GM23338 (cell line): ENCODE measurements around the gene KDM4C. TPM values are rescaled to one million over a fixed set of nuclear protein-coding genes. Genes with fewer than 3 reads are reported as not detected.

Experiments
- ATAC-seq: fragments of 200-7000 bp; cut with Tn5 transposase; 3 replicates; pipeline ENCODE4 v1.9.1; 2020
- DNase-seq: peaks from one replicate; pipeline ENCODE4 v3.0.0-alpha.2; 2015; ENCODE audit warnings: low spot score
- H2AFZ ChIP-seq: fragments of 200-600 bp; sonication (generic); 2 replicates; pipeline ENCODE4 v1.8.0; 2016; ENCODE audit warnings: antibody characterized with exemption, mild to moderate bottlenecking, moderate library complexity
- H3F3A ChIP-seq: fragments of 200-600 bp; sonication (generic); replicated peaks from 2 replicates; pipeline ENCODE4 v1.8.0; 2017; ENCODE audit warnings: antibody characterized with exemption, mixed run types, low read depth
- H3K27ac ChIP-seq: fragments of 200-600 bp; sonication (generic); 2 replicates; pipeline ENCODE4 v1.6.1; 2016; ENCODE audit warnings: low read depth
- H3K27me3 ChIP-seq: fragments of 200-600 bp; sonication (generic); 2 replicates; pipeline ENCODE4 v1.8.0; 2016; ENCODE audit warnings: mild to moderate bottlenecking, mixed run types, moderate library complexity; ENCODE audit not compliant: insufficient read depth
- H3K36me3 ChIP-seq: fragments of 200-600 bp; sonication (generic); 2 replicates; pipeline ENCODE4 v1.8.0; 2016; ENCODE audit warnings: mild to moderate bottlenecking; ENCODE audit not compliant: insufficient read depth
- H3K4me1 ChIP-seq: fragments of 200-600 bp; sonication (generic); 2 replicates; pipeline ENCODE4 v1.8.0; 2016; ENCODE audit warnings: mild to moderate bottlenecking, moderate library complexity; ENCODE audit not compliant: insufficient read depth
- H3K4me2 ChIP-seq: fragments of 200-600 bp; sonication (generic); 2 replicates; pipeline ENCODE4 v1.7.1; 2017; ENCODE audit warnings: mixed run types
- H3K4me3 ChIP-seq: fragments of 200-600 bp; sonication (generic); 2 replicates; pipeline ENCODE4 v1.6.1; 2016; ENCODE audit warnings: mixed run types
- H3K79me2 ChIP-seq: fragments of 200-600 bp; sonication (generic); replicated peaks from 2 replicates; pipeline ENCODE4 v1.8.0; 2017; ENCODE audit warnings: mild to moderate bottlenecking; ENCODE audit not compliant: insufficient read depth
- H3K9me2 ChIP-seq: fragments of 200-600 bp; sonication (generic); 2 replicates; pipeline ENCODE4 v1.8.0; 2017; ENCODE audit not compliant: insufficient read depth
- H4K20me1 ChIP-seq: fragments of 200-600 bp; sonication (generic); replicated peaks from 2 replicates; pipeline ENCODE4 v1.8.0; 2017; ENCODE audit warnings: mild to moderate bottlenecking; ENCODE audit not compliant: insufficient read depth
- H3K27ac Mint-ChIP-seq: 2 replicates; pipeline ENCODE4 v1.8.0; 2020; ENCODE audit warnings: inconsistent platforms, mild to moderate bottlenecking, moderate library complexity, mixed read lengths
- H3K27me3 Mint-ChIP-seq: 3 replicates; pipeline ENCODE4 v1.8.0; 2022; ENCODE audit warnings: low read depth, mild to moderate bottlenecking, moderate library complexity, mixed read lengths, inconsistent platforms; ENCODE audit not compliant: insufficient read depth, poor library complexity
- H3K36me3 Mint-ChIP-seq: 3 replicates; pipeline ENCODE4 v1.8.0; 2021; ENCODE audit warnings: low read depth, mild to moderate bottlenecking, inconsistent platforms, moderate library complexity, mixed read lengths
- H3K4me1 Mint-ChIP-seq: 3 replicates; pipeline ENCODE4 v1.8.0; 2020; ENCODE audit warnings: mild to moderate bottlenecking, inconsistent platforms, mixed read lengths
- H3K4me3 Mint-ChIP-seq: 3 replicates; pipeline ENCODE4 v1.8.0; 2021; ENCODE audit warnings: moderate library complexity, mild to moderate bottlenecking, inconsistent platforms, mixed read lengths
- H3K9me3 Mint-ChIP-seq: 3 replicates; pipeline ENCODE4 v1.8.0; 2020; ENCODE audit warnings: moderate library complexity, mild to moderate bottlenecking, inconsistent platforms, mixed read lengths
- CREB1 ChIP-seq: fragments of 250-450 bp; sonication (Bioruptor Pico); IDR thresholded peaks from 2 replicates; pipeline ENCODE4 v1.5.0; 2020; ENCODE audit warnings: low read depth, mild to moderate bottlenecking, moderate library complexity
- EZH2 ChIP-seq: fragments of 200-600 bp; sonication (generic); IDR thresholded peaks from one replicate; pipeline ENCODE4 v1.8.0; 2017; ENCODE audit warnings: antibody characterized with exemption, mild to moderate bottlenecking, low read depth; ENCODE audit not compliant: unreplicated experiment
- EZH2phosphoT487 ChIP-seq: fragments of 200-600 bp; sonication (generic); IDR thresholded peaks from one replicate; pipeline ENCODE4 v1.8.1; 2018; ENCODE audit warnings: antibody characterized with exemption; ENCODE audit not compliant: unreplicated experiment
- JUNB ChIP-seq: IDR thresholded peaks from one replicate; pipeline ENCODE4 v1.6.1; 2016; ENCODE audit warnings: antibody characterized with exemption; ENCODE audit not compliant: unreplicated experiment
- NANOG ChIP-seq: IDR thresholded peaks from 2 replicates; pipeline ENCODE4 v1.6.1; 2016; ENCODE audit warnings: antibody characterized with exemption, borderline replicate concordance
- POLR2AphosphoS5 ChIP-seq: IDR thresholded peaks from 2 replicates; pipeline ENCODE4 v1.6.1; 2016; ENCODE audit warnings: antibody characterized with exemption, low read depth
- ZNF331 ChIP-seq: fragments of 250-450 bp; sonication (Bioruptor Pico); IDR thresholded peaks from 2 replicates; pipeline ENCODE4 v1.5.0; 2020; ENCODE audit warnings: low read depth, mild to moderate bottlenecking, moderate library complexity
- polyA plus RNA-seq: library from polyadenylated mRNA; unstranded; fragments of >200 nt; fragmentation: Nextera tagmentation; extraction: Ambion mirVana; gene quantifications from 2 replicates; pipeline ENCODE4 v1.2.1, GENCODE V29; 2016
- total RNA-seq: library from RNA; depleted of rRNA; stranded (reverse); fragments of >200 nt; shearing (Covaris generic); gene quantifications from 2 replicates; pipeline ENCODE4 v1.2.3, GENCODE V29; 2014
- TF ChIP-seq, protein P1 (sequence below), 2 experiments: fragments of 200-600 bp in 1 of 2; sonication (generic) in 1 of 2; conservative IDR thresholded peaks; 2 replicates each; pipeline versions ENCODE4 v1.5.1 to v1.6.1; 2016 to 2017; ENCODE audit warnings: antibody characterized with exemption in 2 of 2, low read depth in 2 of 2, mild to moderate bottlenecking in 2 of 2, moderate library complexity in 1 of 2
- TF ChIP-seq, protein P2 (sequence below): fragments of 250-450 bp; sonication (Bioruptor Pico); IDR thresholded peaks from 2 replicates; pipeline ENCODE4 v1.5.0; 2020; ENCODE audit warnings: mild to moderate bottlenecking, moderate library complexity
- TF ChIP-seq, protein P3 (sequence below): IDR thresholded peaks from 2 replicates; pipeline ENCODE4 v1.6.1; 2016; ENCODE audit warnings: antibody characterized with exemption

KDM4C gene
- total and polyA plus RNA-seq, 2 experiments from 2014 or later, result 12.0 to 43.8 TPM

DNA sequence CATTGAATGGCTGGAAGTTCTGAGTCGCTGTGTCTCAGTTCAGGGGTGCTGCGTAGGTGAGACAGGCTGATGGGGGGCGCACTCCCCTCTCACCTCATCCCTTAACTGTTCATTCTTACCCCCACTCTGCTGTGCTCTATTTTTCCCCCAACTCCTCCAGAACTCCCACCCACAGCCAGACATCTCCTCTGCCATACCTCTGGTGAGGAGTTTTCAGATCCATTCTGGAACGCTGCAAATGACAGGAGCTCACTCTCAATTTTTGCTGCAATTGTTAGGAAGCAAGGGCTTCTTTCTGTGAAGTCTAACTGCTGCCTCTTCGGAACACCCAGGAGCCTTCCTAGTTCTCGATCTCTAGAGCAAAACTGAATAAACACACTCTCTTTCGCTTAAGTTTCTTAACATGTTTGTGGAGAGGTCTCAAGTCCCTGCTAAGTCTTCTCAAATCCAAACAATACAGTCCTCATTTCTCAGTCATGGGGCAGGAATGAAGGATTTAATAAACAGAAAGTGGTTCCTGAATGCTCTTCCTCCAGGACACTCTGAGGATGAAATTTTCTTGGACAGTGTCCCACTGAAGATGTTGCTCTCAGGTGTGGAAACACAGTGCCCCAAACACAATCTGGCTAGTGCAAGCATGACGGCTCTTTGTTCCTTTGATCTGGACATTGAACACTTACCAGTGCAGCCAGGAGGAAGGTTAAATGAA is 387.7 kb downstream of the KDM4C start:
- DNase-seq (no peak), ATAC-seq (no peak)
- Histone ChIP-seq H3K4me2 (no peak overlapping the region), H3K36me3 (no peaks in the 10 kb centered on the region), H3K27ac (0 out of 2 replicates have a peak overlapping the region, but pooled peaks have one; percentile 26), H4K20me1 (no peaks in the 10 kb centered on the region; the same call in 1 of the 2 replicates), H3K79me2 (no peaks in the 10 kb centered on the region), H2AFZ (no peak overlapping the region), H3K4me1 (no peaks in the 10 kb centered on the region), H3K9me2 (no peaks in the 10 kb centered on the region), H3K4me3 (no peak overlapping the region), H3K27me3 (no peaks in the 10 kb centered on the region), H3F3A (no peaks in the 10 kb centered on the region)
- peaks cover 6% of the 10 kb centered on the region for H3K27me3 Mint-ChIP-seq
- H3K4me3 Mint-ChIP-seq, result no peak overlapping the region
- TF ChIP-seq, protein P1, sequence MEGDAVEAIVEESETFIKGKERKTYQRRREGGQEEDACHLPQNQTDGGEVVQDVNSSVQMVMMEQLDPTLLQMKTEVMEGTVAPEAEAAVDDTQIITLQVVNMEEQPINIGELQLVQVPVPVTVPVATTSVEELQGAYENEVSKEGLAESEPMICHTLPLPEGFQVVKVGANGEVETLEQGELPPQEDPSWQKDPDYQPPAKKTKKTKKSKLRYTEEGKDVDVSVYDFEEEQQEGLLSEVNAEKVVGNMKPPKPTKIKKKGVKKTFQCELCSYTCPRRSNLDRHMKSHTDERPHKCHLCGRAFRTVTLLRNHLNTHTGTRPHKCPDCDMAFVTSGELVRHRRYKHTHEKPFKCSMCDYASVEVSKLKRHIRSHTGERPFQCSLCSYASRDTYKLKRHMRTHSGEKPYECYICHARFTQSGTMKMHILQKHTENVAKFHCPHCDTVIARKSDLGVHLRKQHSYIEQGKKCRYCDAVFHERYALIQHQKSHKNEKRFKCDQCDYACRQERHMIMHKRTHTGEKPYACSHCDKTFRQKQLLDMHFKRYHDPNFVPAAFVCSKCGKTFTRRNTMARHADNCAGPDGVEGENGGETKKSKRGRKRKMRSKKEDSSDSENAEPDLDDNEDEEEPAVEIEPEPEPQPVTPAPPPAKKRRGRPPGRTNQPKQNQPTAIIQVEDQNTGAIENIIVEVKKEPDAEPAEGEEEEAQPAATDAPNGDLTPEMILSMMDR (conservative IDR thresholded peaks at IDR 0.05; ENCODE audit: low read depth in 2 of 2), result 0 out of 4 replicates have a peak, but pooled peaks of 1 of the 2 experiments have one; percentile 5
- TF ChIP-seq EZH2phosphoT487, result no peak
- H3K4me1 Mint-ChIP-seq, result peaks cover 3% of the 10 kb centered on the region; the same call in 2 of the 3 replicates
- peaks cover 4% of the 10 kb centered on the region; the same call in 1 of the 3 replicates for H3K36me3 Mint-ChIP-seq
- no peak overlapping the region for H3K27ac Mint-ChIP-seq
- H3K9me3 Mint-ChIP-seq, result no peaks in the 10 kb centered on the region

DNA sequence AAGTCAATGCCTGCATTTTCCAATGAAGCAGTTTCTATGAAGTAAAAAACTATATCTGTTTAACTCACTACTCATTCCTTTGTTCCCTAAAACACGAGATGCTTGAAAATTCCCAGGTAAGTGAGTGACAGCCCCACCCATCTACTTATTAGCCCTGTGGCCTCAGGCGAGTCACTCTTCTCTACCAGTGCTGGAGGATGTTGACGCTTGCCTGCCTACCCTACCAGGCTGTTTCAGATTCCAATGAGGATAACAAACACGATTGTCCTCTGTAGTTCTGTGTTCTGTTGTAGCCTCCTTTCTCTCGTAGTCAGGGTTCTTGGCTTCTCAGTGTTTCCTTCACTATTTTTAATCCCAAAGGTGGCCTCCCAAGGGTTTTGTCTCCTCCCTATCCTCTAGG is 388.8 kb downstream of the KDM4C start:
- H3K27me3 ChIP-seq, result no peaks in the 10 kb centered on the region
- Mint-ChIP-seq H3K27me3 (peaks cover 6% of the 10 kb centered on the region), H3K27ac (no peak overlapping the region), H3K4me3 (no peak overlapping the region), H3K9me3 (no peaks in the 10 kb centered on the region), H3K4me1 (peaks cover 3% of the 10 kb centered on the region; the same call in 2 of the 3 replicates), H3K36me3 (peaks cover 4% of the 10 kb centered on the region; the same call in 1 of the 3 replicates)
- H3K4me2 ChIP-seq, result no peak overlapping the region
- no peak overlapping the region for H3K4me3 ChIP-seq
- no peaks in the 10 kb centered on the region for H3F3A ChIP-seq
- H3K36me3 ChIP-seq, result no peaks in the 10 kb centered on the region
- H3K4me1 ChIP-seq, result no peaks in the 10 kb centered on the region
- H2AFZ ChIP-seq, result no peak overlapping the region
- no peaks in the 10 kb centered on the region; the same call in 1 of the 2 replicates for H4K20me1 ChIP-seq
- no peaks in the 10 kb centered on the region for H3K79me2 ChIP-seq
- no peak overlapping the region for H3K27ac ChIP-seq
- DNase-seq (peak; percentile 12), ATAC-seq (peak; percentile 55)
- no peaks in the 10 kb centered on the region for H3K9me2 ChIP-seq
- TF ChIP-seq POLR2AphosphoS5 (no peak), NANOG (no peak), CREB1 (CRISPR knock-in tag) (no peak), EZH2 (no peak), ZNF331 (CRISPR knock-in tag) (no peak), EZH2phosphoT487 (no peak), JUNB (no peak)
- TF ChIP-seq, protein P2, sequence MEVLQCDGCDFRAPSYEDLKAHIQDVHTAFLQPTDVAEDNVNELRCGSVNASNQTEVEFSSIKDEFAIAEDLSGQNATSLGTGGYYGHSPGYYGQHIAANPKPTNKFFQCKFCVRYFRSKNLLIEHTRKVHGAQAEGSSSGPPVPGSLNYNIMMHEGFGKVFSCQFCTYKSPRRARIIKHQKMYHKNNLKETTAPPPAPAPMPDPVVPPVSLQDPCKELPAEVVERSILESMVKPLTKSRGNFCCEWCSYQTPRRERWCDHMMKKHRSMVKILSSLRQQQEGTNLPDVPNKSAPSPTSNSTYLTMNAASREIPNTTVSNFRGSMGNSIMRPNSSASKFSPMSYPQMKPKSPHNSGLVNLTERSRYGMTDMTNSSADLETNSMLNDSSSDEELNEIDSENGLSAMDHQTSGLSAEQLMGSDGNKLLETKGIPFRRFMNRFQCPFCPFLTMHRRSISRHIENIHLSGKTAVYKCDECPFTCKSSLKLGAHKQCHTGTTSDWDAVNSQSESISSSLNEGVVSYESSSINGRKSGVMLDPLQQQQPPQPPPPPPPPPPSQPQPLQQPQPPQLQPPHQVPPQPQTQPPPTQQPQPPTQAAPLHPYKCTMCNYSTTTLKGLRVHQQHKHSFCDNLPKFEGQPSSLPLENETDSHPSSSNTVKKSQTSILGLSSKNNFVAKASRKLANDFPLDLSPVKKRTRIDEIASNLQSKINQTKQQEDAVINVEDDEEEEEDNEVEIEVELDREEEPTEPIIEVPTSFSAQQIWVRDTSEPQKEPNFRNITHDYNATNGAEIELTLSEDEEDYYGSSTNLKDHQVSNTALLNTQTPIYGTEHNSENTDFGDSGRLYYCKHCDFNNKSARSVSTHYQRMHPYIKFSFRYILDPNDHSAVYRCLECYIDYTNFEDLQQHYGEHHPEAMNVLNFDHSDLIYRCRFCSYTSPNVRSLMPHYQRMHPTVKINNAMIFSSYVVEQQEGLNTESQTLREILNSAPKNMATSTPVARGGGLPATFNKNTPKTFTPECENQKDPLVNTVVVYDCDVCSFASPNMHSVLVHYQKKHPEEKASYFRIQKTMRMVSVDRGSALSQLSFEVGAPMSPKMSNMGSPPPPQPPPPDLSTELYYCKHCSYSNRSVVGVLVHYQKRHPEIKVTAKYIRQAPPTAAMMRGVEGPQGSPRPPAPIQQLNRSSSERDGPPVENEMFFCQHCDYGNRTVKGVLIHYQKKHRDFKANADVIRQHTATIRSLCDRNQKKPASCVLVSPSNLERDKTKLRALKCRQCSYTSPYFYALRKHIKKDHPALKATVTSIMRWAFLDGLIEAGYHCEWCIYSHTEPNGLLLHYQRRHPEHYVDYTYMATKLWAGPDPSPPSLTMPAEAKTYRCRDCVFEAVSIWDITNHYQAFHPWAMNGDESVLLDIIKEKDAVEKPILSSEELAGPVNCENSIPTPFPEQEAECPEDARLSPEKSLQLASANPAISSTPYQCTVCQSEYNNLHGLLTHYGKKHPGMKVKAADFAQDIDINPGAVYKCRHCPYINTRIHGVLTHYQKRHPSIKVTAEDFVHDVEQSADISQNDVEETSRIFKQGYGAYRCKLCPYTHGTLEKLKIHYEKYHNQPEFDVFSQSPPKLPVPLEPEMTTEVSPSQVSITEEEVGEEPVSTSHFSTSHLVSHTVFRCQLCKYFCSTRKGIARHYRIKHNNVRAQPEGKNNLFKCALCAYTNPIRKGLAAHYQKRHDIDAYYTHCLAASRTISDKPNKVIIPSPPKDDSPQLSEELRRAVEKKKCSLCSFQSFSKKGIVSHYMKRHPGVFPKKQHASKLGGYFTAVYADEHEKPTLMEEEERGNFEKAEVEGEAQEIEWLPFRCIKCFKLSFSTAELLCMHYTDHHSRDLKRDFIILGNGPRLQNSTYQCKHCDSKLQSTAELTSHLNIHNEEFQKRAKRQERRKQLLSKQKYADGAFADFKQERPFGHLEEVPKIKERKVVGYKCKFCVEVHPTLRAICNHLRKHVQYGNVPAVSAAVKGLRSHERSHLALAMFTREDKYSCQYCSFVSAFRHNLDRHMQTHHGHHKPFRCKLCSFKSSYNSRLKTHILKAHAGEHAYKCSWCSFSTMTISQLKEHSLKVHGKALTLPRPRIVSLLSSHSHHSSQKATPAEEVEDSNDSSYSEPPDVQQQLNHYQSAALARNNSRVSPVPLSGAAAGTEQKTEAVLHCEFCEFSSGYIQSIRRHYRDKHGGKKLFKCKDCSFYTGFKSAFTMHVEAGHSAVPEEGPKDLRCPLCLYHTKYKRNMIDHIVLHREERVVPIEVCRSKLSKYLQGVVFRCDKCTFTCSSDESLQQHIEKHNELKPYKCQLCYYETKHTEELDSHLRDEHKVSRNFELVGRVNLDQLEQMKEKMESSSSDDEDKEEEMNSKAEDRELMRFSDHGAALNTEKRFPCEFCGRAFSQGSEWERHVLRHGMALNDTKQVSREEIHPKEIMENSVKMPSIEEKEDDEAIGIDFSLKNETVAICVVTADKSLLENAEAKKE, result no peak
- TF ChIP-seq, protein P3, sequence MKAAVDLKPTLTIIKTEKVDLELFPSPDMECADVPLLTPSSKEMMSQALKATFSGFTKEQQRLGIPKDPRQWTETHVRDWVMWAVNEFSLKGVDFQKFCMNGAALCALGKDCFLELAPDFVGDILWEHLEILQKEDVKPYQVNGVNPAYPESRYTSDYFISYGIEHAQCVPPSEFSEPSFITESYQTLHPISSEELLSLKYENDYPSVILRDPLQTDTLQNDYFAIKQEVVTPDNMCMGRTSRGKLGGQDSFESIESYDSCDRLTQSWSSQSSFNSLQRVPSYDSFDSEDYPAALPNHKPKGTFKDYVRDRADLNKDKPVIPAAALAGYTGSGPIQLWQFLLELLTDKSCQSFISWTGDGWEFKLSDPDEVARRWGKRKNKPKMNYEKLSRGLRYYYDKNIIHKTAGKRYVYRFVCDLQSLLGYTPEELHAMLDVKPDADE, result no peak
